Measurements from ENCODE around the gene LRRC74A. TPM values are rescaled to one million over a fixed set of nuclear protein-coding genes. Genes with fewer than 3 reads are reported as not detected.
A peak's percentile ranks its signal among the peaks of the same experiment; 100 is the strongest.
"Not testable (repeated sequence)": the region's sequence is repeated elsewhere in the genome, so short reads cannot be mapped to it uniquely, and the experiment has no call there.

The LRRC74A gene
- total RNA-seq, 1 donor from 2014 or later: not detected

GRCh38 chr14:76884853-76885276 is 58.7 kb downstream of the LRRC74A start:
- no peak for DNase-seq (ENCODE audit: low spot score)

GRCh38 chr14:76887191-76887590 is 61.0 kb downstream of the LRRC74A start:
- no peak for DNase-seq (ENCODE audit: low spot score)

GRCh38 chr14:76891391-76891790 is 65.2 kb downstream of the LRRC74A start:
- DNase-seq (ENCODE audit: low spot score): no peak

GRCh38 chr14:76894308-76894707 is 68.1 kb downstream of the LRRC74A start:
- no peak for DNase-seq (ENCODE audit: low spot score)

GRCh38 chr14:76898006-76898405 is 71.8 kb downstream of the LRRC74A start:
- DNase-seq (ENCODE audit: low spot score): not testable (repeated sequence)

- DNase-seq (ENCODE audit: low spot score): no peak
These were observed 74.5 kb downstream of the LRRC74A start for GRCh38 chr14:76900682-76901081.

- no peak for DNase-seq (ENCODE audit: low spot score)
These were observed 75.2 kb downstream of the LRRC74A start for GRCh38 chr14:76901171-76902055.

- no peak for DNase-seq (ENCODE audit: low spot score)
These were observed 76.4 kb downstream of the LRRC74A start for GRCh38 chr14:76902591-76902990.

- DNase-seq (ENCODE audit: low spot score): no peak
These were observed 78.0 kb downstream of the LRRC74A start for GRCh38 chr14:76904100-76904739.

- DNase-seq (ENCODE audit: low spot score): peak; percentile 78
These were observed 78.7 kb downstream of the LRRC74A start for GRCh38 chr14:76904740-76905569.

GRCh38 chr14:76908834-76909233 is 82.6 kb downstream of the LRRC74A start:
- DNase-seq (ENCODE audit: low spot score): no peak

GRCh38 chr14:76909266-76909665 is 83.1 kb downstream of the LRRC74A start:
- DNase-seq (ENCODE audit: low spot score): no peak

GRCh38 chr14:76910371-76910890 is 84.2 kb downstream of the LRRC74A start:
- no peak for DNase-seq (ENCODE audit: low spot score)

- DNase-seq (ENCODE audit: low spot score): no peak
These were observed 85.3 kb downstream of the LRRC74A start for GRCh38 chr14:76911473-76911872.

- DNase-seq (ENCODE audit: low spot score): peak; percentile 73
These were observed 88.4 kb downstream of the LRRC74A start for GRCh38 chr14:76914533-76915081.

GRCh38 chr14:76916040-76916715 is 90.0 kb downstream of the LRRC74A start:
- no peak for DNase-seq (ENCODE audit: low spot score)

GRCh38 chr14:76917158-76917596 is 91.0 kb downstream of the LRRC74A start:
- no peak for DNase-seq (ENCODE audit: low spot score)

GRCh38 chr14:76917745-76918255 is 91.6 kb downstream of the LRRC74A start:
- no peak for DNase-seq (ENCODE audit: low spot score)

- DNase-seq (ENCODE audit: low spot score): peak; percentile 81
These were observed 92.1 kb downstream of the LRRC74A start for GRCh38 chr14:76918256-76918781.

- peak; percentile 95 for DNase-seq (ENCODE audit: low spot score)
These were observed 92.7 kb downstream of the LRRC74A start for GRCh38 chr14:76918782-76919394.
